Measurements from ENCODE around the gene MZT2B.

Gene MZT2B

GRCh38 chr2:130181325-130181879 lies 660 bp upstream of the MZT2B start, which contains the start of gene SMPD4:
Gene SMPD4, minus strand, starts transcription at chr2:130181602. Its CDS starts 5,010 bp downstream, at chr2:130176592.
- H3K4me3 ChIP-seq (ENCODE audit: low read depth, low read length): peak within 1 kb of the TSS; percentile 96
- TF ChIP-seq MAX (IDR thresholded peaks at IDR 0.05; ENCODE audit: low read depth, low read length): peak; percentile 78
- peak; percentile 18 for TF ChIP-seq POLR2A (IDR thresholded peaks at IDR 0.05; ENCODE audit: extremely low read depth, insufficient read length)
- no peak for TF ChIP-seq CTCF (IDR thresholded peaks at IDR 0.05; ENCODE audit: low read depth, low read length)
- DNase-seq (ENCODE audit: low read depth): peak; percentile 95

- DNase-seq (ENCODE audit: low read depth): peak; percentile 48
- H3K4me3 ChIP-seq (ENCODE audit: low read depth, low read length): peak overlapping the region; percentile 91
These were observed 907 bp downstream of the MZT2B start for GRCh38 chr2:130182826-130183511.

DNA sequence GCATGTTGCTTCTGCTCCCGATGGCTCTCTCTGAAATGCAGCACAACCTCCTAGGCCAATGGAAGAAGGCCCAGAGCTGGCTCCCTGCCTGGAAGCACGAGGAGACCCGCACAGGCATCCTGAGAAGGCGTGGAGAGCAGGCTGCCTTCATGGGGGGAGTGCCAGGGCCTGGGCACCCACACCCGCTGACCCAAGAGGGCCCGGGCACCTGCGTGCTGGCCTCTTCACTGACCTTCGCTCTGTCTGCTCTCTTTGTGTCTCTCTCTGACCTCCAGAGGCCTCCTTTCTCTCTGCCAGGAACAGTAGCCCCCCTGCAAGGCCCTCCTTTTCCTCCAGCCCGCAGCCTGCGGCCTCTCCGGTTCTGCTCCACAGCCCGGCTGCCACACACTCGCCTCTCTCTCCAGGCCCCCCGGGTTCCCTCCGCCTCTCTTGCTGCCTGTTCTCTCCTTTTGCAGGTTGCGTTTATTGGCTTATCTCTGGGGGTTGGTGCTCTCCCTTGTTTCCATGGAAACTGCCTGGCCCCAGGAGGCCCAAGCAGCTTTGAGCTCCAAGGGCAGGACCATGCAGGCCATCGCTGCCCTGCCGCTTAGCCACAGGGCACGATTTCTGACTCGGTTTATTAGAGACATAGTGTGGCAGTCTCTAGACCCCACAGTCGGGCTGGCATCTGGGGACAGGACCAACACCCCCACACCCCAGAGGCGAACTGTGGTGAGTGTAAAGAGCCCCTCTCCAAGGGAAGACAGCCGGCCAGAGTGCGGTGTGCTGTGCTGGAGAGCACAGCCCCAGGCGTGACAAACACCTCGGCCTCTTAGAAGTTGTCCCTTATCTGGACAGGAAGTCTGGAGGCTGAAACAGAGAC lies 1.7 kb downstream of the MZT2B start:
- no peak for TF ChIP-seq MYC (IDR thresholded peaks at IDR 0.05; ENCODE audit: low read depth, low read length)
- no peak for TF ChIP-seq POLR2A (IDR thresholded peaks at IDR 0.05; ENCODE audit: extremely low read depth, insufficient read length)
- no peak for TF ChIP-seq MAX (IDR thresholded peaks at IDR 0.05; ENCODE audit: low read depth, low read length)
- TF ChIP-seq CTCF (IDR thresholded peaks at IDR 0.05; ENCODE audit: low read depth, low read length): no peak
- DNase-seq (ENCODE audit: low read depth): no peak
- H3K4me3 ChIP-seq (ENCODE audit: low read depth, low read length): peak overlapping the region; percentile 91

- no peak overlapping the region for H3K4me3 ChIP-seq (ENCODE audit: low read depth, low read length)
- TF ChIP-seq CTCF (IDR thresholded peaks at IDR 0.05; ENCODE audit: low read depth, low read length): no peak
- no peak for TF ChIP-seq MYC (IDR thresholded peaks at IDR 0.05; ENCODE audit: low read depth, low read length)
- no peak for TF ChIP-seq POLR2A (IDR thresholded peaks at IDR 0.05; ENCODE audit: extremely low read depth, insufficient read length)
- no peak for TF ChIP-seq MAX (IDR thresholded peaks at IDR 0.05; ENCODE audit: low read depth, low read length)
- DNase-seq (ENCODE audit: low read depth): no peak
These were observed 3.4 kb downstream of the MZT2B start for GRCh38 chr2:130185436-130185835.

- DNase-seq (ENCODE audit: low read depth): no peak
- TF ChIP-seq POLR2A (IDR thresholded peaks at IDR 0.05; ENCODE audit: extremely low read depth, insufficient read length) (no peak), CTCF (IDR thresholded peaks at IDR 0.05; ENCODE audit: low read depth, low read length) (no peak), MYC (IDR thresholded peaks at IDR 0.05; ENCODE audit: low read depth, low read length) (no peak), MAX (IDR thresholded peaks at IDR 0.05; ENCODE audit: low read depth, low read length) (no peak)
These were observed 3.8 kb downstream of the MZT2B start for GRCh38 chr2:130185896-130186295.

DNA sequence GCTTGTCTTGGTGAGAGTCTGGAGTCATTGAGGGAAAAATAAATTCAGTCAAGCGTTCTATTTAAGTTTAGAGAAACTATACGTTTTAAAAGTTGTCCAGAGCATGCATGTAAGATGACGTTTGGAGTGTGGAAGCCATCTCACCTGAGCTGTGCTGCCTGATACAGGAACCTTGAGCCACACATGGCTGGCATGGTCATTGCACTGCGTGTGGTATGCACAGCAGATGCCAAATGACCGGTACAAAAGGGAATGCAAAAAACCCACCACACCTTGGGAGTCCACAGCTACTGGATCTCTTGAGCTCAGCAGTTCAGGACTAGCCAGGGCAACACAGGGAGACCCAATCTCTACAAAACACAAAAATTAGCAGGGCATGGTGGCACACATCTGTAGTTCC lies 4.3 kb downstream of the MZT2B start:
- H3K4me3 ChIP-seq (ENCODE audit: low read depth, low read length): no peak overlapping the region
- TF ChIP-seq MAX (IDR thresholded peaks at IDR 0.05; ENCODE audit: low read depth, low read length) (no peak), POLR2A (IDR thresholded peaks at IDR 0.05; ENCODE audit: extremely low read depth, insufficient read length) (no peak), MYC (IDR thresholded peaks at IDR 0.05; ENCODE audit: low read depth, low read length) (no peak), CTCF (IDR thresholded peaks at IDR 0.05; ENCODE audit: low read depth, low read length) (no peak)
- no peak for DNase-seq (ENCODE audit: low read depth)

More at GRCh38 chr2:130185896-130186295, 3.8 kb downstream of the MZT2B start:
- no peak overlapping the region for H3K4me3 ChIP-seq (ENCODE audit: low read depth, low read length)

Data from NB4 (cell line).